ENCODE measurements around the gene REXO5.

- TF ChIP-seq CTCF (IDR thresholded peaks at IDR 0.05; ENCODE audit: low read depth, low read length) (no peak), EZH2phosphoT487 (IDR thresholded peaks at IDR 0.05; ENCODE audit: low read depth) (no peak)
These were observed 52.9 kb downstream of the REXO5 start for GRCh38 chr16:20859229-20859628.

Data from OCI-LY3 (cell line).